T1000 (cell line): ENCODE measurements around the gene CUEDC1.
A peak's percentile ranks its signal among the peaks of the same experiment; 100 is the strongest.
"Not testable (repeated sequence)": the region's sequence is repeated elsewhere in the genome, so short reads cannot be mapped to it uniquely, and the experiment has no call there.

ENCODE experiments used
- DNase-seq: peaks from one replicate; lab custom pipeline; 2025; ENCODE audit warnings: mixed read lengths; lab: John Stamatoyannopoulos, UW

The CUEDC1 gene

DNA sequence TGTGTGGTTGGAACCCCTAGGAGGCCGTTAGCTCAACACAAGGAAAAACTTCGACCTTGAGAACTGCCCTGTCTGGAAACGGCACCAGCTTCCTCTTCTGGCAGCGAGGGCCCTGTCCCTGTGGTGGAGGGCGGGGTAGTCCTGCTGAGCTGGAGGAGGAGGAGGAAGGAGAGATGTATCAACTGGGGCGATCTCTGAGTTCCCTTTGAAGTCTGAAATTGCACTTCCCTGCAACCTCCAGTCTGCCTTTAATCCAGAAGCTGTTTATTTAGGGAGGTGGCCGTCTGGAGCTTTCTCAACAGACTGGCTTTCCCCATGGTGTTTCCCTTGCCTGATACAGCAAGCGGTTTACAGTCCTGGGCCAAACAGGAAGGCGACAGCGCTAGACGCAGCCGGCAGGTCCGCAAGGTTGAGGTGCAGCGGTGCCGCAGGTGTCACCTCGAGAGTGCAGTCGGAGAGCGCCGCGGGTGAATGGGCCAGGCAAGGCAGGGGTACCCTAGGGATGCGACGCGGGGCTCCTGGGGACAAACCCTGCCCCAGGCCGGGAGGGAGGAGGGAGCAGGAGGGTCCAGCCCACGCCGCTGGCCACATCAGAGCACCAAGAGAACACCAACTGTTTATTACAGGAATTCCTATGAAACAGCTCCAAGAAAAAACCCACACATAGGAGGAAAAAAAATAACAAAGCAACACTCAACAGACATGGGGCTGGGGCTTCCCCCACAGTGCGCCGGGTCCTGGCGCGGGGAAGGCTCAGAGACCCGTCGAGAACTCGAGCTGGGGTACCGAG is 94.0 kb downstream of the CUEDC1 start:
- DNase-seq, result no peak

DNA sequence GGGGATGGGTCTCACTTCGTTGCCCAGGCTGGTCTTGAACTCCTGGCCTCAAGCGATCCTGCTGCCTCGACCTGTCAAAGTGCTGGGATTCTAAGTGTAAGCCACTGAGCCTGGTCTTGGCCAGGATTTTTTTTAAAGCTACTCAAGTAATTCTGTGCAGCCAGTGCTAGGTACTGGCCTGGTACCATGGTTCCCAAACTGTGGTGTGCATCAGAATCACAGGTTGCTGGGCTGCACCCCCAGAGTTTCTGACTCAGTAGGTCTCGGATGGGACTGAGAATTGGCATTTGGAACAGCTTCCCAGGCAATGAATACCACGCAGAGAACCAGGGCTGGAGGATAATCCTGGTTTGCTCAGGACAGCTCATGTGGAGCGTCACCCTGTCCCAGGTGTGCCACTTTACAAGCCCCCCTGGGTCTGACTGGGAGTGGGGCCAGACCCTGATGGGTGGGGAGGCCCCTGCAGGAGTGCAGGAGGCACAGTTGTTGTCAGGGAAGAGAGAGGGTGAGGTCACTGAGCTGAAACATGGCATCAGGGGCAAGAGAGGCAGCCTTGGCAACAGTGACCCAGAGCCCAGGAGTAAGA is 94.7 kb downstream of the CUEDC1 start:
- no peak for DNase-seq

DNA sequence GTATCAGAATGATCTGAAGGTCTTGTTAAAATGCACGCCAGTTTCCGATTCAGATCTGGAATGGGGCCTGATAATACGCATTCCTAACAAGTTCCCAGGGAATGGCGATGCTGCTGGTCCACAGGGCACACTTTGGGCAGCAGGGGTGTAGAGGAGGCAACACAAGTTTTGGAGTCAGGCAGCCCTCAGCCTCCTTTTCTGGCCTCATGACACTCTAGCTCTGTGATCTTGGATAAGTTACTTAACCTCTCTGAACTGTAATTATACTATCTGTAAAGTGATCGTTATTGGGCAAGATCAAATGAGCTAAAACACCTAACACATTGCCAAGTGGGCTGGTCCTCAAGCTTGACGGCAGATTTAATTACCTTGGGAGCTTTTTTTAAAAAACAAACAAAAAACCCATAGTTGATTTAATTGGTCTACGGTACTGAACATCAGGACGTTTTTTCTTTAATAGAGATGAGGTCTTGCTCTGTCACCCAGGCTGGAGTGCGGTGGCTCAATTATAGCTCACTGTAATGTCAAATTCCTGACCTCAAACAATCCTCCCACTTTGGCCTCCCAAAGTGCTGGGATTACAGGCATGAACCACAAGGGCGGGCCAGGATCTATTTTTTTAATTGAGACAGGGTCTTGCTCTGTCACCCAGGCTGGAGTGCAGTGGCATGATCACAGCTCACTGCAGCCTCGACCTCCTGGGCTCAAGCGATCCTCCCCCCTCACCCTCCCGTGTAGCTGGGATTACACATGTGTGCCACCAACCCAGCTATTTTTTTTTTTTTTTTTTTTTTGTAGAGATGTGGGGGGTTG is 95.4 kb downstream of the CUEDC1 start:
- DNase-seq, result no peak

DNA sequence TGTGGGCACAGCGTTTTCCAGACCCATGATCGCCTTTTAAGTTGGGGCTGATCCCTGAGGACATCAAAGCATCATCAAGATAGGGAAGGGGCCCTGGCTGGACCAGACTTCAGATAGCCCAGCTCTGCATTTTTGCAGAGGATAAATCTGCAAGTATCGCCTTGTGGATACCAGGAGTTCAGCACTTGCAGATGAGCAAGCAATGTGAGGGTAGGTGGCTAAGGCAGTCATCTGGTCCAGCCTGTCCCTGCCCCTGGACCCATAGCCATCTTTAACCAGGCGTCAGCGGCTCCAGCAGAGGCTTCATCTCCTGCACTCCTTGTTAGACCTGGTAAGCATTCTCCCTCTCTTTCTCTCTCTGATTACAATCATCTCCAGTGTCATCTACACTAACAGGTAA is 96.4 kb downstream of the CUEDC1 start:
- no peak for DNase-seq

DNA sequence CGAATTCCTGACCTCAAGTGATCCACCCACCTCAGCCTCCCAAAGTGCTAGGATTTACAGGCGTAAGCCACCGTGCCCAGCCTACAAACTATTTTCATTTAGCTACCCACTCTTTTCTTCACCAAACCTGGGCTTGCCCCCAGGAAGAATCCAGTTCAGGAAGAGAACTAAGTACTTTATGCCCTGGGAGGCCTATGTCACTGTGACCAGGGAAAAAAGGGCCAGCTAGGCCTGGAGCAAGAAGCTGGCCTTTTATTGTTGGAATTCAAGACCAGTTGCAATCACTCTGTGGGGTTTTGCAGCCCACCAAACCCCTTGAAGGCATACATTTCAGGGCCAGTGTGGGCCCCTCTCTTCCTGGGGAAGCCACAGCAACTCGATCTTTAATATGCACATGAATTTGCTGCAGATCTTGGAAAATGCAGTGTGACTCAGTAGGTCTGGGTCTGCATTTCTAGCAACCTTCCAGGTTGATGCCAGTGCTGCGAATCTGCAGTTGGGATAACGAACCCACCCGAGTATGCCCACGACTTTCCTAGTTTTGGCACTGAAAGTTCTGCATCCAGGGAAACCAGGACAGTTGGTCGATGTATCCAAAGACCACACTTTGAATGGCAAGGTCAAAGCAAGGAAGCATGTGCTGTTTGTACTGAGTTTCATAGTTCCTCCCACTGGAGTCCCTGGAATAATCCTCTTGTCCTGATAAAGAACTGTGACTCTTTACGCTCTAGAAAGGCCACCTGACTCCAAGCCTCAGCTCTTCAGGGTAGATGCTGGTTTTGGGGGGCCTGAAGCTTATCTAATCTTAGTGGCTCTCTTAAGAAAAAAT is 98.2 kb downstream of the CUEDC1 start:
- no peak for DNase-seq

DNA sequence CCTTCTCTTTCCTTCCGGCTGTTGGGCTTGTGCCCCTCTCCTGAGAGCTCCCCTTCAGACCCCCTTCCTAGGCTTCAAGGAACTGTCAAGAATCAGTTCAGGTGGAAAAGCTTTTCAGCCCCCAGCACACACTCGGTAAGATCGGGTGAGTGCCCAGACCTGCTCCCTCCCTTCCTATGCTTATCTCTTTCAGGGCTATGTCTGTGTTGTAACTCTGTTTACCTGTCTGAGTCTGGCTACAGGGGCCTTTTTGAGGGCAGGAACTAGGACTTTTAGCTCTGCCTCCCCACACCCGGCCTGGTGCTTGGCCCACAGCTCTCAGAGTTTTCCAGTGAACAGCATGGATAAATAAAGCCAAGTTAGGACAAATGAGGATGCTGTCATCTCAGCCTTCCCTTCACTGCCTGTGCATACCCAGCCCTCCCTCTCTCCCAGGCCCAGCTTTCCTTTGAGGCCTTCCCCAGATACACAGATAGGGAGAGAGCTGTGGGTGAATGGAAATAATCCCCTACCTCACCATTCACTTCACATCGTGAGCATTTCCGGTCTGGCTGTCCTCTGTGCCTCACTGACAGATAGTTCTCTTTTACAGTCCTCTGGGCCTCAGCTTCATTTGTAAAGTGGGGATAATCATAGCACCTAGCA is 99.7 kb downstream of the CUEDC1 start:
- DNase-seq, result no peak

DNA sequence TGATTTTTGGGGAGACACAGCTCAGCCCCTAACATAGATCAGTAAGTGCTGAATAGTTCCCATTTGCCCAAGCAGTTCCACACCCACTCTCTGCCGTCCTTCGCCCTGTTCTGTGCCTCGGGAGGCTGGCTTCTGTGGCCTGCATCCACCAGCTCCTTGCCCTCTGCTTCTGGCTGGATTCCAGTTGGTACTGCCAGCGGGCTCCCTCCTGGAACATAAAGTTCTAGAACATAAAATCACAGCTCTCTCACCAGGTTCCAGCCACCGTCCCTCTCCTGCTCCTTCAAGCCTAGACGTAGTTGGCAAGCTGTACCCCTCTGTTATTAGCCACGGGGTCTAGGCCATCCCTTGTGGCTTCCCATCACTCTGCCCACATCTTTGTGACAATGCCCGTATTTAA is 101.5 kb downstream of the CUEDC1 start:
- DNase-seq, result no peak

DNA sequence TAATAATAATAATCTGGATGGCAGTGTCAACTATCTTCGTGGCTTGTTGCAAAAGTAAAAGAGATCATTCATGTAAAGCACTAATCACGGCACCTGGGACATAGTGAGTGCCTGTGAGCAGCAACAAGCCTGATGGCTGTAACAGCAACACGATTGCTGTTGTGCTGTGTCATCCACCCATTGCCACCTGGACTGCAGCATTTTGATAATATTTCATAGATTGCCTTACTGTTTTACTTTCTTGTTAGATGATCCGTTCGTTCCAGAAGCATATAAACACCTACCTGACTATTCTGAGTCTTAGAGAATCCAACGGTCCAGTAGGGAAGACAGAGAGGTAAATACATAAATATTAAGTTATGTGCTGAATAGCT is 102.3 kb downstream of the CUEDC1 start:
- DNase-seq, result no peak

DNA sequence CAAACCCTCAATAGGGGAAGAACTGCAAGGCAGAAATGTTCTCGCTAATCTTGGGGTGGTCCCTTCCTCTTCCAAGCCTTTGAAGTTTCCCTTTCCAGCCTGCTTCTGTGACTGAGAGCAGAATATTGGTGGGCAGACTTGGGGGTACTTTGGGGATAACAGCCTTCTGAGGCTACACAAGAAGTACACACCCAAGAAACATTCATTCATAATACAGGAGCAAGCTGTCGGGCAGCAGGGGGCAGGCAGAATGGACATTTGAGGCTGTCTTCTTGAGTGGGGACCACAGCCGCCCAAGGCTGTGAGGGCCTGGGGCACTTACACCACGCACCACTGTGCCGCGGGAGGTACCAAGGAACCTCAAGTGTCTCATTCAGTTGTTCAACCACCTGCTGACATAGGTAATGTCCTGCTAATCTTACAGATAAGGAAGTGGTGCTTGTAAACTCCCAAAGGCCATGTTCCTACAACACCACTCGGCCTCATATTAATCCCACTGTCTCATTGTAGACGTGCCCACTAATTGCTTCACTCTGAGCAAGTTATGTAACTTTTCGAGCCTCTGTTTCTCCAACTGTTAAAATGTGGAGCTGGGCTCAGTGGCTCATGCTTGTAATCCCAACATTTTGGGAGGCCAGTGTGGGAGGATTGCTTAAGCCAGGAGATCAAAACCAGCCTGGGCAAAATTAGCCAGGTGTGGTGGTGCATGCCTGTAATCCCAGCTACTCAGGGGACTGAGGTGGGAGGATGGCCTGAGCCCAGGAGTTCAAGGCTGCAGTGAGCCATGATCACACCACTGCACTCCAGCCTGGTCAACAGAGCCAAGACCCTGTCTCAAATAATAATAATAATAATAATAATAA is 102.9 kb downstream of the CUEDC1 start:
- no peak for DNase-seq

DNA sequence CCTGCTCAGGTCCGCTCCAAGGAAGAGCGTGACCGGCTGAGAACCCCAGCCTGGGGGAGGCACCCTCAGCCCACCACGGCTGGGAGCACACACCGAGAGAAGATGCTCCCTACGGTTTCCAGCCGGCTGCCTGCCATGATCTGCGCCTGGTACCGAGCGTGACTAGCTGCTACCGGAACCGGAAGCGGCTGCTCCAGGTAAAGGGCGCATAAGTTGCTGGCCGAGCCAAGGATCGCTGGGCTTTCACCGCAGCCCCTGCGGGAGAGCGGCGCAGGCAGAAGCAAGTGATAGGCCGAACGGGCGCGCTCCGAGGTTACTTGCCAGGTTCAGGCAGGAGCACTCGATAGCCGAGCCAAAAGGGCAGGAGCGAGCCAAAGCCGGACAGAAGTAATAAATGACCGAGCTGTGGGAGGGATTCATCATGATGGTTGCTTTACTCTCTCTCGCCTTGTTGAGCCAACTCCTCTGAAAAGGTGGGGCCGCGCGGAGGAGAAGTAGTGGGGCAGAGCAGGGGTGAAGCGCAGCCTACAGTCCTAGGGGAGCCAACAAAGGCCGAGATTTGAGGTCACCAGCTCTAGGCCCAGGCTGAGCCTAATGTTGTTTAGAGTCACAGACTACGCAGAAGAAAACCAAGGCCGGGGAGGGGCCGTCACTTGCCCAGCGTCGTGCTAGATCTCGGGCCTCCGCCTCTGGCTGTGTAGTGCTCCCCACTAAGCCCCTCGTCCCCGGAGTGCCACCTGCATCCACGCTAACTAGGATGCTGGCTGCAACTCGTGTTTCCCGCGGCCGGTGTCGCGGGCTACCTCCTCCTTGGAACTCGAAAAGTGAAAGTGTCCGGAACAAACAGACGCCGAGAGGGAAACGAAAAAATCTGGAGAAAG is 105.1 kb downstream of the CUEDC1 start, which contains the start of gene MRPS23:
Gene MRPS23 (minus strand): TSS at position 171 of the 881 bp plus-strand sequence. CDS start 34 bp downstream, at position 137.
- DNase-seq, result peak; percentile 98

DNA sequence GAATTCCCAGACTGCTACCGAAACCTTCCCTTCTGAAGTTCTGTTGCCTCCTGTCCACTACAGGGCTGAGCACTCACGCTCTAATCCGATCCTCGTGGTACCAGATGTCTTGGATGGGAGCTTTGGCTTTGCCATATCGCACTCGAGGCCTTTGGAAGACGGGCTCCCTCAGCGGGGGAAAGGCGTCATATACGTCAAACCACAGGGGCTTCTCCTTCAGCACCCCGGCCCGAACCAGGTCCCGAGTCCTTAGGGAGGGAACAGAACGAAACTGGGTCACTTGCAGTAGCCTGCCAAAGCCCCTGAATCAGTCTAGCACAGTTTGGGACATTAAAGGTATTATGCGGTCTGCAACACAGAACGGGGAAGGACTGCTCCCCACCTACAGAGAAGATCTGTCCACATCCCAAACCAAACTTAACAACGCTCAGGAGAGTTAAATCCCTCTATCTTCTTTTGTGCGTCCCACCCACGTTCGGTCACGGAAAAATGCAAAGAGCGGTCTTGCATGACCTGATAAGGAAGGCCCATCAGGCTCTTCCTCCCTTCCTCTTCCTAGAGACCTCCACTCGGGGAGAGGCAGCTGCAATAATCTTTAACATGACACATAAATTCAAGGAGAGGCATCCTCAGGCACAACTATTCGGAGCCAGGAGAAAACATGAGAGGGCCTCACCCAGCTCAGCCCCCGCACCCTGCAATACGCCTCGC is 105.9 kb downstream of the CUEDC1 start:
- DNase-seq, result no peak

DNA sequence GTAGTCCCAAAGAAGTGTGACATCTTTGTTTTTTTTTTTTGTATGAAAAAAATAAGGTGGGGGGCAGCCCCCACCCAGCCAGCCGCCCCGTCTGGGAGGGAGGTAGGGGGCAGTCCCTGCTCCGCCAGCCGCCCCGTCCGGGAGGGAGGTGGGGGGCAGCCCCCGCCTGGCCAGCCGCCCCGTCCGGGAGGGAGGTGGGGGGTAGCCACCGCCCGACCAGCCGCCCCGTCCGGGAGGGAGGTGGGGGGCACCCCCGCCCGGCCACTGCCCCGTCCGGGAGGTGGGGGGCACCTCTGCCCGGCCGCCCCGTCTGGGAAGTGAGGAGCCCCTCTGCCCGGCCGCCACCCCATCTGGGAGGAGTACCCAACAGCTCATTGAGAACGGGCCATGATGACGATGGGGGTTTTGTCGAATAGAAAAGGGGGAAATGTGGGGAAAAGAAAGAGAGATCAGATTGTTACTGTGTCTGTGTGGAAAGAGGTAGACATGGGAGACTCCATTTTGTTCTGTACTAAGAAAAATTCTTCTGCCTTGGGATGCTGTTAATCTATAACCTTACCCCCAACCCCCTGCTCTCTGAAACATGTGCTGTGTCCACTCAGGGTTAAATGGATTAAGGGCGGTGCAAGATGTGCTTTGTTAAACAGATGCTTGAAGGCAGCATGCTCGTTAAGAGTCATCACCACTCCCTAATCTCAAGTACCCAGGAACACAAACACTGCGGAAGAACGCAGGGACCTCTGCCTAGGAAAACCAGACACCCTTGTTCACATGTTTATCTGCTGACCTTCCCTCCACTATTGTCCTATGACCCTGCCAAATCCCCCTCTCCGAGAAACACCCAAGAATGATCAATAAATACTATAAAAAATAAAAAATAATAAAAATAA is 108.9 kb downstream of the CUEDC1 start:
- not testable (repeated sequence) for DNase-seq

DNA sequence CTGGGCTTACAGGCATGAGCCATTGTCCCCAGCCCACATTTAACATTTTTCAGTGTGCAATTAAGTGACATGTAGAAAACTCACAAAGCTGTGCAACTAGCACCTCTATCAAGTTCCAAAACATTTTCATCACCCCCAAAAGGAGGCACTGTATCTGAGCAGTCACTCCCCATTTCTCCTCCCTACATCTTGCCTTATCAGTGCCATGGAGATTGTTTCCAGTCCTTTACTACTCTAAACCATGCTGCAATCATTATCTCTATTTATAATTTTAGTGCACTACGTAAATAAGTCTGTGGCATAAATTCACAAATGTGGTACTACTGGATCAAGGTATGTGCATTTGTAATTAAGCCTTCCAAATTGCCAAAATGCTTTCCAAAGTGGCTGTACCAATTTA is 112.9 kb downstream of the CUEDC1 start:
- DNase-seq, result no peak

DNA sequence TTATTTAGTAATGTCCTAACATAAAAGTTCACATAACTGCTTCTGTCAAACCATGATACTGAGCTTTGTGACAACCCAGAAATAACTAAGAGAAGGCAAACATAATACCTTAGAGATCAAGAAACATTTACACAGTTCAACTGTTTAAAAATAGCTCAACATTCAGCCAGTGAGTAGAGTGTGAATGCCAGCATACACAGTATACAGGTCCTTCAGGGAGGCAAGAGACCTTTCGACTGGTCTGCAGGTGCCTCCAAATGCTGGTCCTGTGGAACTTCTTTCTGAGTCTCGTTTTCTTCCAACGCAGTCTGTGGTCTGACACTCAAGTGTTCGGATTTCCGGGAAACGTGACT is 115.7 kb downstream of the CUEDC1 start:
- no peak for DNase-seq

DNA sequence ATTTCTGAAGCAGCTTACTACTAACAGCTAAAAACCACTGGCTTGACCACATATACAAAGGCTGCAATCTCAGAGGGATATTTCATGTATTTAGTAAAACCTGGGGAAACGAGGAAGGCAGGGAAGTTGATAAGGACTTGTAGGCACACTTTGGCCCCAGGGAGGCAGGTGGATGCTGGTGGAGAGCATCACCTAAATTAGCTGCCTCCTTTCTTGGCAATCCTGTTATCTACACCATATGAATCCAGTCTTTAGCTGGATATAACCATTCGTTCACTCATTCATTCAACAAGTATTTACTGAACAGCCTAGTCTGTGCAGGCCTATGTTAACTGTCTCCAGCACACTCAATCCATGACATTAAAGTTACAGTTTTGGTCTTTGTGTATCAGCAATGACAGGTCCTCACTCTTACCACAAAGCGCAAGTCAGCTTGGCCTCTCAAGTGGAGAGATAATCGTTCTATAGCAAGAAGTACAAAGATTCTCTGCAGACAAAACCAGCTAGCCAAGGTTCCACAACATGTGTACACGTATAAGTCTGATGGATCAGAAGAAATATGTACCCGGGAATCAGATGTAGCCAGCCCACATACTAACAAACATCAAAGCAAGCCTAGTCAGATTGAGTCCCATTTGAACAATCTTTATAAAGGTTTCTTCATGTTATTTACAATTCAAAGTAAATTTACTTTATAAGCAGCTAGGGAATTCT is 116.2 kb downstream of the CUEDC1 start:
- no peak for DNase-seq

DNA sequence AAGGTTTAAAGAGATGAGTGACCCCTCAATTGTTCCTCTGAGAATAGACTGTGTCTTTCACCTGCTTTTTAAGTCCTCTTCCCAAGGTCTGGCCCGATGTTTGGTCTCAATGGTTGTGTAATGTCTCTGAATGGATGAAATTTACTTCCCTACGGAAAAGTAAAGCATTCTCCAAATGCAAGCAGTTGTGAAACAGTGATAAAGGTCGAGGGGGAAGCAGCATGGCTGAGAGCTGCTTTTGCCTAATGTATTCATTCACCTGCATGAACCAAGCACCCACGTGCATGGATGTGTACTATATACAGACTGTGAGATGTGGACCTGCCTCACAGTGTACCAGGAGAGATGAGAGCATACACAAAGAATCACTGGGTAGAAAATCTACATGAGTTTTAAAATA is 116.8 kb downstream of the CUEDC1 start:
- DNase-seq, result no peak

DNA sequence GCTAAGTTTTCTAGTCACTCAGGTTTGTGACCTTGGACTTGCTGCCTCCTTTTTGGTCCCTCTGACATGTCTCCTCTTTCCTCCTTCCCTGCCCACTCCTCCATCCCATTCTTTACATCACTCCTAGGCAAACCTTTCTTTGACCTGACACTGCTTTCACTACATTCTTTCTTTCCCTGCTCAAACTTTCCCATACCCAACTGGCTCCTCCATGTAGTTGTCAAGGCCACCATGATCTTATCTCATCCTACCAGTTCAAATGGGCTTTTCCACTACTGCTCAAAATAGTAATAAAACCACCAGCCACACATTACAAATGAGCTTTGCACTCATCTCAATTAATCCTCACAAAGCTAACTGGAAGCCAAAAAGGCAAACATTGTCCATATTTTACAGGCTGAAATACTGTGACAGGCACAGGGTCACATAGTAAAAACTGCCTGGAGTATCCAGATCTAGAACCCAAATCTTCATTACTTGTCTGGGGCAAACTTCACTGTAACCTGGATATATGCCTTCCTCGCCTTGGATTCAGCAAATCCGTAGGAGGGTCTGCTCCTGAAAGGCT is 119.8 kb downstream of the CUEDC1 start:
- DNase-seq, result no peak
